Caki2 (cell line): ENCODE measurements around the gene ALDH18A1. TPM values are rescaled to one million over a fixed set of nuclear protein-coding genes. Genes with fewer than 3 reads are reported as not detected.
A peak's percentile ranks its signal among the peaks of the same experiment; 100 is the strongest.

Experiments
- DNase-seq: peaks from one replicate; pipeline ENCODE4 v3.0.0-alpha.2; 2015; ENCODE audit warnings: low read depth
- in situ Hi-C: cut with HindIII; loops from 2 replicates; pipeline ENCODE4 v1.10.0; 2016; ENCODE audit warnings: low sequenced_read_pairs, low pct_unique_long_range_greater_than_20kb, mixed read lengths
- total RNA-seq: library from RNA; depleted of rRNA; stranded (reverse); fragments of >200 nt; shearing (Covaris generic); gene quantifications from 2 replicates; pipeline ENCODE4 v1.2.3, GENCODE V29; 2014; ENCODE audit warnings: low replicate concordance

ALDH18A1 gene
- total RNA-seq, 1 experiment from 2014 or later = 168 TPM

- in situ Hi-C loops = no loop called here
- no peak for DNase-seq
Measured at GRCh38 chr10:95604630-95605029, 51.9 kb downstream of the ALDH18A1 start.

DNA sequence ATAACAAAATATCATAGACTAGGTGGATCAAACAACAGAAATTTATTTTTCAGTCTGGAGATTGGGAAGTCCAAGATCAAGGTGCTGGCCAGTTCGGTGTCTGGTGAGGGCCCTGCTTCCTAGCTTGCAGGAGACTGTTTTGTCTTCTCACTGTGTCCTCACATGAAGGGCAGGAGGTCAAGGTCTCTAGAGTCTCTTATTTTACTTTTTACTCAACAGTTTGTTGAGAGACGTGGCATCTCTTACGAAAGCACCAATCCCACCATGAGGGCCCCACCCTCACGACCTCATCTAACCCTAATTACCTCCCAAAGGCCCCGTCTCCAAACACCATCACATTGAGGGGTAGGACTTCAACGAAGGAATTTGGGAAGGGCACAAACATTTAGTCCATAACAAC, 54.1 kb downstream of the ALDH18A1 start:
- DNase-seq = no peak
- in situ Hi-C loops = no loop called here

DNA sequence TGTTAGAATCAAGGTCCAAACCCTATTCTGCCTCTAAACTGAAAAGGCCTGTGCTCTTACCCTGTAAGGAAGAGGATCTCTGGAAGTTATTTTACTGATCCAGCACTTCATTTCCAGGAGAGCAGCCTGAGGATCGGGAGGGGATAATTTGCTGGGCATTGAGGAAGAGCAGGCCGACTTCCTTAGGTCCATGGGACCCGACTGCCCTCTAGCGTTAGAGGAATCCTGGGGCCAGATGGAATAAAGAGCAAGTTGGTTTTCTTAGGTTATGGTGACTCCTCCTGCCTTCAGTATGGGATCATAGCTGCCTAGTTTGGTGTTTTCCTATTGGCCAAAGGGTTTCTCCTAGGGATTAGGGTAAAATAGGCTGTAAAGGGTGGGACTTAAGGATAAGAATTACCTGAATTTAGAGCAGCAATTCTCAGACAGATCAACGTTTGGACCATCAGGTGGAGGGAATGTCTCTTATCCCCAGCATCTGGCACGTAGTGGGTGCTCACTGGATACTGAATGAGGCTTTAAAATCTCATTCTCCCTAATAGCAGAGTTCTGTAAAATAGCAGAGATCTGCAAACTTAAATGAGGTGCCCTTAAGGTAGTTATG, 55.3 kb downstream of the ALDH18A1 start:
- in situ Hi-C loops = no loop called here

GRCh38 chr10:95600158-95600557, 56.4 kb downstream of the ALDH18A1 start:
- DNase-seq = no peak
- in situ Hi-C loops = no loop called here

More for the DNA sequence above, 55.3 kb downstream of the ALDH18A1 start:
- peak; percentile 75 for DNase-seq

GRCh38 chr10:95597788-95598187, 58.7 kb downstream of the ALDH18A1 start:
- in situ Hi-C loops = no loop called here
- DNase-seq = no peak

DNA sequence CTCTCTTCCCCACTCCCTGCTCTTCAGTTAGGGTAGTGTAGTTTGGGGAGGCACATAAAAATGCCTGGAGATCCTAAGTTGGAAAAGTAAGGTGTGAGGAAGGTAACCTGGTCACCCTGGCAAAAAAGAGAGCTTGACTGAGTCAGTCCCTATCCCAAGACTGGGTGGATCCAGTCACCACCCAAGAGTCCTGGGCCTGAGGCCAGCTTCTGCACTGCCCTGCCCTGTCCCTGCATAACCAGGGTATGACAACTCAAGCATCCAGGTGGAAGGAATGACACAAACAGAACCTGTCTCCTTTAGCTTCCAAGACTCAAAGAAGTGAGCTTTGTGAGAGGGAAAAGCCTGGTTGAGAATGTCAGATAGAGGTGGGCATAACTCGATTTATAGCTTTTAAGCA, 68.5 kb downstream of the ALDH18A1 start:
- in situ Hi-C loops = no loop called here
- DNase-seq = no peak

- DNase-seq = no peak
- in situ Hi-C loops = no loop called here
Measured at GRCh38 chr10:95579835-95580535, 76.5 kb downstream of the ALDH18A1 start.

DNA sequence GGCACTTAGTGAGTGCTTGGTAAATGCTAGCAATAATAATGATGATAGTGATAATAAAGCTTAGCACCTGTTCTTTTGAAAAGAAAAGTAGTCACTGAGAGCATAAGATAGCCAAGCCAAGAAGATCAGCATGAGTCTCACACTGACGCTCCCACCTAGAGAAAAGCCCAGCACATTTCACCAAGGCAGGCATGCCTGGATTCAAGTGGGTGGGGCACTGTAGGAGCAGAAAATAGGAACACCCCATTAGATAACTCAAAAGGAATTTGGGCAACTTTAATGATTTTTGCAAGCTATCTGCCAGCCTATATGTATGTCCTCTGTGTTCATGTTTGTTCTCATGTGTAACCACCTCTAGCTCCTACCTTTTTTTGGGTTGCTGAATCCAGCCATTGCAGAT, 77.2 kb downstream of the ALDH18A1 start:
- DNase-seq = no peak
- in situ Hi-C loops = no loop called here

GRCh38 chr10:95578619-95579018, 77.9 kb downstream of the ALDH18A1 start:
- in situ Hi-C loops = no loop called here
- no peak for DNase-seq

DNA sequence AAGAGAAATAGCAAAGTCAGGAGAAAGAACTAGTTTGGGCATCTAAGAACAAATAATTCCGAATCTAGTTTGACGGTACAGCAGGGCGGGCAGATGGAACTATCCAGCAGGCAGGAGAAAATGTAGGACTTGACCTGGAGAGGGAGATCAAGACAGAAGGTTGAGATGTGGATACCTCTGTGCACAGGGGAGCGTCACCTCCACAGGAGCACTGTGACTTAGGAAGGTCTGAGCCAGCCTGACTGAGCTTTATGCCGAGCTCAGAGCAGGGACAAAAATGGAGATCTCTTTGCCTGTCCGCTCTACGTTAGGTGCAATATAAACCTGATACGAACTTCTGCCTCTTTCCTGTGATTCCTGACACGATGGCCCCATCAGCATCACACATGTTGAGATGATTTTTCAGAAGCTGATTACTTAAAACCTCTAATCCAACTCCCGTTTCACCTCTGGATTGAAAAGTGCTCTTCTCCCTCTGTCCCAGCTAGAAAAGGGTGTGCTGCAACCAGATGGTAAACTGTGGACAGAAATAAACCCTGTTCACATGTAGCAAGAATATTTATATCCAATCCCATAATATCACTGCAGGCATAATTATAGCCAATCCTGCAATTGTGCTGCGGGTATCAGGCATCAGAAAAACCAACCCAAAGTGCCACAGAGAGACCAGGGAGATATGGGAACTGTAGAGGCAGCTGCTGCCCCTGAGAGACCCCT, 81.7 kb downstream of the ALDH18A1 start:
- in situ Hi-C loops = no loop called here

GRCh38 chr10:95573964-95574604, 82.4 kb downstream of the ALDH18A1 start:
- no peak for DNase-seq
- in situ Hi-C loops = no loop called here

More for the DNA sequence above, 81.7 kb downstream of the ALDH18A1 start:
- DNase-seq = no peak

DNA sequence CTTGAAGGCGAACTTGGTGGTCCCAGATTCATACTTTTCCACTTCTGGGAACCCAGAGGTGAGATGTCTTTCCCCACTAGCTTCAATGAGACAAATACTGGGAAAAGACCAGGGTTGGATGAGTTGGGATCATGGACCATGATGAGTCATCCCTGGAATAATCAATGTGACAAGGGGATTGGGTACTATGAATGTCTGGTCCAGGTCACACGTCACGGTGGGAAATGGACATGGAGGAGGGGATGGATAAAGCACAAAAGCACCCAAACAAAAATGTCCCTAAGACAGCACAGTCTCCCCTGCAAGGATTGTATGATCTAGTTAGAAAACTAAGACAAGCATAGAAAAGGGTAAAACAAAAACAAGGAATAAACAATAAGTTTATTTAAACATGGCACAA, 83.0 kb downstream of the ALDH18A1 start:
- DNase-seq = no peak
- in situ Hi-C loops = no loop called here

DNA sequence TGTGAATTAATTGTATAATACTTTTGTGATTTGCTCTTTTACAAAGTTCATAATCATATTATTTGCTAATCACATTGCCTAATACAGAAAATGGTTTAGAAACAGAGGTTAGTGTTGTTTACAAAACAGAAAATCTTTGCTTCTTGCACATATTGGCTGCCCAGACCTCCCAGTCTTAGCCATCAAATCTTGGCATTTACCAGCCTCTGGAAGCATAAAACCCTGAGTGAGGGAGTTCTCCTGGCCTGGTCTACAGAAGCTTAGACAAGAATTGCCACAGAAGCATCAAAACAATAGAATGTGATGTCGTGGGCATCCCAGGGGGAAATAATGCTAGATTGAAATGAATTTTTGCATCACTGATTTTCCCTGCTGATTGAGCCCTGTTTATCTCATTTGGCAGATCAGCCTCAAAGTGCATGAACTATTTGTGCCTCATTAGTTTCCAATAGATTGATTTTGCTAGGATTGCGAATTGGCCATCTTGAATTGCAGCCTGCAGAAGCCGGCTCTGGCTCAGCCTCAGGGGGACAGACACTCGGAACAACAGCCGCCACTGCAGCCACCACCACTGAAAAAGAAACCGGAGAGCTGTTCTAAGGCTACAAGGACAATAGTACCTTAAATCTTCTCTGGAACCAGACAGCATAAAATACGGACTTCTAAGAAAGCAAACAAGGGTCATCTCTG, 84.2 kb downstream of the ALDH18A1 start:
- DNase-seq = no peak
- in situ Hi-C loops = no loop called here

DNA sequence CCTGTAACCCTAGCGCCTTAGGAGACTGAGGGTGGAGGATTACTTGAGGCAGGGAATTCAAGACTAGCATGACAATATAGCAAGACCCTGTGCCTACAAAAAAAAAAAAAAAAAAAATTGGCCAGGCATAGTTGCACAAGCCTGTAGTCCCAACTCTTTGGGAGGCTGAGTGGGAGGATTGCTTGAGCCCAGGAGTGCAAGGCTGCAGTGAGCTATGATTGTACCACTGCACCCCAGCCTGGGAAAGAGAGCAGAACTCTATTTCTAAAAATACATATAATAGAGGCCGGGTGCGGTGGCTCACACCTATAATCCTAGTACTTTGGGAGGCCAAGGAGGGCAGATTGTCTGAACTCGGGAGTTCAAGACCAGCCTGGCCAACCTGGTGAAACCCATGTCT, 85.1 kb downstream of the ALDH18A1 start:
- in situ Hi-C loops = no loop called here
- no peak for DNase-seq

GRCh38 chr10:95569368-95569767, 87.1 kb downstream of the ALDH18A1 start:
- in situ Hi-C loops = no loop called here
- DNase-seq = no peak

DNA sequence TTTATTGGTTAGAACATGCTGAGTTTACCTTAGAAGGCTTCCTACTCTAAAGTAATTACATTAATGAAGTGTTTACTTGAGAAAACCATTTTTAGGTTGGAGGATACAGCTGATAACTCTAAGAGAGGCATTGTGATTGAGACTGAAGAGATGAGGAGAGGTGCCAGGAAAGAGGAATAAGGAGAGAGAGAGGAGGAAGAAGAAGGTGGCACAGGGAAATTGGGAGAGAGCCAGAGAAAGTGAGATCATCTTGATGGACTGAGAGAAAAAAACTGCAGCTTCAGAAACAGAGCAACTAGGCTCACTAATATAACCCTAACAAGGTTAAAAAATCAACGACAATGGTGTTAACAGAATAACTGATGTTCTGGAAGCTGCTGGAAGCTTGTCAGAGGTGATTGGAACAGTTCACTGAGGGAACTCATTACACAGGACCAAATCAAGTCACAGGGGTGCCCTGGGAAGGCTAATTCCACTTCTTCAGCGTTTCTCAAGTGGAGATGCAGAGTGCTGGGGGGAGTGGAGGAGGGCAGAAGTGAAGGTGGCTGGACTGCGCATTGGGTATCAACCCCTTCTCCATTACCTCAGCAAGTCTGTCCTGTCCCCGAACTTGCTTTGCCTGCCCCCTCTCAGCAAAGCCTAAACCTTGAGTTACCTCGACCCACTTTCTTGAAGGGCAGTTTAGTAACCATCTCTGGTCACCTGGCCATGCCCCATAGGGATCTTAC, 88.4 kb downstream of the ALDH18A1 start:
- in situ Hi-C loops = no loop called here

GRCh38 chr10:95566136-95566535, 90.4 kb downstream of the ALDH18A1 start:
- in situ Hi-C loops = no loop called here
- no peak for DNase-seq

More for the DNA sequence above, 88.4 kb downstream of the ALDH18A1 start:
- peak; percentile 24 for DNase-seq

DNA sequence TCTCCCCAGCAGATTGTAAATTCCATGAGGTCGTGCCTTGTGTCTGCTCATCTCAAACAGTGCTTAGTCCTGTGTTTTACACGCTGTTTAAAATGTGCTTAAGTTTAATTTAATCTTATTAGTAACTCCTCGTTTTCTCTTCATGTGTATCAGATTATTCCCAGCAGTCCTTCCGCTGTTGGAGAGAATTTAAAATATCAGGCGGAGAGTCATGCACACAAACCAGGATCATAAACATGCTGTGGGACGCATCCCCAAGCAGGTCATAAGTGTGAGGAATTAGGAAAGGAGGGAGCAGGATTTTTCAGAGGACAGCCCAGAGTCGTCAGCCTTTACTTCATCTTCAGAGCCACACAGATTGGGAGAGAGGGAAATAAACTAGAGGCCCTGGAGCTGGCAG, 91.2 kb downstream of the ALDH18A1 start:
- no peak for DNase-seq
- in situ Hi-C loops = no loop called here
